ENCODE results near the gene TMC1. TPM values are rescaled to one million over a fixed set of nuclear protein-coding genes. Genes with fewer than 3 reads are reported as not detected.
"Not testable (repeated sequence)": the region's sequence is repeated elsewhere in the genome, so short reads cannot be mapped to it uniquely, and the experiment has no call there.

The TMC1 gene
- under 1 TPM in 1 of 2 donors, not detected in 1; 0.09 TPM for total RNA-seq
- not detected for polyA plus RNA-seq (2013, experiment 1 of 2)
- polyA plus RNA-seq (2013, experiment 2 of 2), result not detected
- long read RNA-seq, experiment 1, result 0 reads
- long read RNA-seq, experiment 2, result 0 reads
- long read RNA-seq, experiment 3, result 0 reads
- long read RNA-seq, experiment 4, result 0 reads

DNA sequence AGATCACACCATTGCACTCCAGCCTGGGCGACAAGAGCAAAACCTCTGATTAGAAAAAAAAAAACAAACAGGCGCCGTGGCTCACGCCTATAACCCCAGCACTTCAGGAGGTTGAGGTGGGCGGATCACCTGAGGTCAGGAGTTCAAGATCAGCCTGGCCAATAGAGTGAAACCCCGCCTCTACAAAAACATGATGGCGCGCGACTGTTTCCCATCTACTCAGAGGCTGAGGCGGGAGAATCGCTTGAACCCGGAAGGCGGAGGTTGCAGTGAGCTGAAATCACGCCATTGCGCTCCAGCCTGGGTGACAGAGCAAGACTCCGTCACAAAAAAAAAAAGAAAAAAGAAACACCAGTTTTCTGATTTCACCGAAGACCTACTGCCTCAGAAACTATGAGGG lies at the start of gene TMC1:
Gene TMC1, plus strand, starts transcription at position 193 of the 400 bp plus-strand sequence. CDS start 127,041 bp downstream, outside the sequence.
- not testable (repeated sequence) for H3K27me3 ChIP-seq (ENCODE audit: control insufficient read depth, insufficient read depth, low read length, poor library complexity, severe bottlenecking); H3K9me3 Mint-ChIP-seq; H3K36me3 Mint-ChIP-seq (ENCODE audit: low read depth); H3K27ac ChIP-seq (ENCODE audit: low read depth, low read length); H3K27me3 Mint-ChIP-seq (ENCODE audit: insufficient read depth); H3K4me1 ChIP-seq (ENCODE audit: control insufficient read depth, insufficient read depth, low read length); H3K9ac ChIP-seq (ENCODE audit: extremely low read depth, low read length, poor library complexity, severe bottlenecking); H3K4me3 Mint-ChIP-seq; H3K27ac Mint-ChIP-seq; DNase-seq; H3K4me3 ChIP-seq (ENCODE audit: low read length); H3K36me3 ChIP-seq (ENCODE audit: control insufficient read depth, insufficient read depth, low read length); H3K4me1 Mint-ChIP-seq; H3K9me3 ChIP-seq (ENCODE audit: control insufficient read depth, low read length)
- 92 to 93% methylated on average over 16 to 17 of the region's 17 CpGs for WGBS, 2 experiments (ENCODE audit: insufficient coverage in 1 of 2, insufficient read length in 1 of 2)

- Mint-ChIP-seq H3K27ac (no peak overlapping the region), H3K4me3 (no peak overlapping the region), H3K36me3 (ENCODE audit: low read depth) (no peaks in the 10 kb centered on the region), H3K9me3 (peaks cover 2% of the 10 kb centered on the region), H3K4me1 (peaks cover 15% of the 10 kb centered on the region), H3K27me3 (ENCODE audit: insufficient read depth) (no peaks in the 10 kb centered on the region)
- Histone ChIP-seq H3K27ac (ENCODE audit: low read depth, low read length) (no peak overlapping the region), H3K27me3 (ENCODE audit: control insufficient read depth, insufficient read depth, low read length, poor library complexity, severe bottlenecking) (no peaks in the 10 kb centered on the region), H3K4me1 (ENCODE audit: control insufficient read depth, insufficient read depth, low read length) (no peaks in the 10 kb centered on the region), H3K4me3 (ENCODE audit: low read length) (no peak overlapping the region), H3K36me3 (ENCODE audit: control insufficient read depth, insufficient read depth, low read length) (no peaks in the 10 kb centered on the region), H3K9ac (ENCODE audit: extremely low read depth, low read length, poor library complexity, severe bottlenecking) (no peak overlapping the region), H3K9me3 (ENCODE audit: control insufficient read depth, low read length) (no peaks in the 10 kb centered on the region)
- no peak for DNase-seq
- no peak for TF ChIP-seq CTCF (conservative IDR thresholded peaks at IDR 0.05)
- 89 to 100% methylated on average over 1 of the region's 1 CpG for WGBS, 2 experiments (ENCODE audit: insufficient coverage in 1 of 2, insufficient read length in 1 of 2)
These were observed 47.7 kb upstream of the TMC1 start for GRCh38 chr9:72473474-72474261.

GRCh38 chr9:72474676-72475075 lies 46.7 kb upstream of the TMC1 start:
- H3K9me3 Mint-ChIP-seq, result peaks cover 2% of the 10 kb centered on the region
- Histone ChIP-seq H3K27ac (ENCODE audit: low read depth, low read length) (no peak overlapping the region), H3K36me3 (ENCODE audit: control insufficient read depth, insufficient read depth, low read length) (no peaks in the 10 kb centered on the region), H3K4me3 (ENCODE audit: low read length) (no peak overlapping the region), H3K9ac (ENCODE audit: extremely low read depth, low read length, poor library complexity, severe bottlenecking) (no peak overlapping the region), H3K4me1 (ENCODE audit: control insufficient read depth, insufficient read depth, low read length) (no peaks in the 10 kb centered on the region), H3K27me3 (ENCODE audit: control insufficient read depth, insufficient read depth, low read length, poor library complexity, severe bottlenecking) (no peaks in the 10 kb centered on the region), H3K9me3 (ENCODE audit: control insufficient read depth, low read length) (no peaks in the 10 kb centered on the region)
- no peaks in the 10 kb centered on the region for H3K27me3 Mint-ChIP-seq (ENCODE audit: insufficient read depth)
- no peaks in the 10 kb centered on the region for H3K36me3 Mint-ChIP-seq (ENCODE audit: low read depth)
- no peak overlapping the region for H3K27ac Mint-ChIP-seq
- no peak for TF ChIP-seq CTCF (conservative IDR thresholded peaks at IDR 0.05)
- H3K4me1 Mint-ChIP-seq, result peaks cover 15% of the 10 kb centered on the region
- H3K4me3 Mint-ChIP-seq, result no peak overlapping the region
- 93 to 100% methylated on average over 2 of the region's 2 CpGs for WGBS, 2 experiments (ENCODE audit: insufficient coverage in 1 of 2, insufficient read length in 1 of 2)
- DNase-seq, result no peak
